ENCODE data around the gene ZC3H15. TPM values are rescaled to one million over a fixed set of nuclear protein-coding genes. Genes with fewer than 3 reads are reported as not detected.
A peak's percentile ranks its signal among the peaks of the same experiment; 100 is the strongest.

The ZC3H15 gene
- total RNA-seq, 2 donors from 2014 or later, result 30.2 to 43.3 TPM

DNA sequence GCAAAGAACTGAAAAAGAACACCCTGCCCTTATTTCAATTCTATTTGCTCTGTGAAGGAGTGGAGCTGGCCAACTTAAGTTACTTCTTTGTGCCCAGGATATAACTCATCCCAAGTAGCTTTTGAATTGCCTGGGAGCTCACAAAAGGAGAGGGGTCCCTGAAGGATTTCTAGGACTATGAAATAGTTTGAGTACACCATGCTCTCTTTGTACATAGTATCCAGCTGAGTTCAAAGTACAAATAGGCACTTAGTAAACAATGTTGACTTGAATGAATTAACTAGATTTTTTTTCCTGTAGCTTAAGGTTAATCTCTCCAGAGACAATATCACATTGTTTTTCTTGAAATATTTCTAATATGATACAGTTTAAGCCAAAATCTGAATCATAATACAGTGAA is 47.7 kb downstream of the ZC3H15 start:
- intact Hi-C loops (cut with DNase I), result no loop called here
- no peak for ATAC-seq
- DNase-seq, result no peak

DNA sequence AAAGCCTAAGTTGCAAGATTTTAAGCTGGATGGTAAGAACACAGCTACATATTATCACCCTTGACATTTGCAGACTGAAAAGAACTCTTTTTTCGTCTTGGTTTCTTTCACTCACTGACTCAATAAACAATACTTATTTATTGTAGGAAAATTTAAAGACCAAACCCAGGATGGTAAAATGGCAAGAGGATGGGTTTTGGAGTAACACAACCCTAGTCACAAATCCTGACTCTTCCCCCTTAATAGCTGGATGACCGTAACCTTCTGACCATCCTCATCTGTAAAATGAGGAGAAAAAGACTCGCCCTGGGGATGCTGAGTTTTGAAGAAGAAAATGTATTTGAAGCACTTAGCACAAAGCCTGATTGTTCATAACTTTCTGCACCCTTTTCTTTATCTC is 48.3 kb downstream of the ZC3H15 start:
- DNase-seq (no peak), ATAC-seq (no peak)
- intact Hi-C loops (cut with DNase I), result no loop called here

GRCh38 chr2:186535861-186536260 is 49.8 kb downstream of the ZC3H15 start:
- ATAC-seq, result no peak
- no peak for DNase-seq
- intact Hi-C loops (cut with DNase I), result no loop called here

- intact Hi-C loops (cut with DNase I), result no loop called here
- DNase-seq, result no peak
- no peak for ATAC-seq
Measured at GRCh38 chr2:186537019-186537418, 51.0 kb downstream of the ZC3H15 start.

GRCh38 chr2:186540941-186541340 is 54.9 kb downstream of the ZC3H15 start:
- DNase-seq (no peak), ATAC-seq (no peak)
- intact Hi-C loops (cut with DNase I), result no loop called here

DNA sequence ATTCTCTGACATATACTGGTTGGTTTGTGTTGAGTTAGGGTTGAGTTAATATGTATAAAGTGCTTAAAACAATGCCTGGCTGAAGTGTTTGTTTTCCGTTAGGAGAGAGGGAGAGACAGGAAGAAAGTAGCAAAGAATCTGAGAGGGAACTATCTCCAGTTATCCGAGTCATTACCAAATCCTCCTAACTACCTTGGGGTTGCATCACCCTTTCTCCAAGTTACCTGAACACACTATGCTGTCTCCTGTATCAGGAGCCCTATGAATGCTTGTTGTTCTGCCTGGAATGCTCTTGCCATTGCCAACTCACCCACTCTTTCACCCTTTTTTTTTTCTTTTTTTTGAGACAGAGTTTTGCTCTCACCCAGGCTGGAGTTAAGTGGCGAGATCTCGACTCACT is 55.9 kb downstream of the ZC3H15 start:
- no peak for ATAC-seq
- no peak for DNase-seq
- intact Hi-C loops (cut with DNase I), result no loop called here

GRCh38 chr2:186543561-186544131 is 57.6 kb downstream of the ZC3H15 start:
- DNase-seq (no peak), ATAC-seq (peak in 1 of 2 donors; percentile 49)
- intact Hi-C loops (cut with DNase I), result no loop called here

DNA sequence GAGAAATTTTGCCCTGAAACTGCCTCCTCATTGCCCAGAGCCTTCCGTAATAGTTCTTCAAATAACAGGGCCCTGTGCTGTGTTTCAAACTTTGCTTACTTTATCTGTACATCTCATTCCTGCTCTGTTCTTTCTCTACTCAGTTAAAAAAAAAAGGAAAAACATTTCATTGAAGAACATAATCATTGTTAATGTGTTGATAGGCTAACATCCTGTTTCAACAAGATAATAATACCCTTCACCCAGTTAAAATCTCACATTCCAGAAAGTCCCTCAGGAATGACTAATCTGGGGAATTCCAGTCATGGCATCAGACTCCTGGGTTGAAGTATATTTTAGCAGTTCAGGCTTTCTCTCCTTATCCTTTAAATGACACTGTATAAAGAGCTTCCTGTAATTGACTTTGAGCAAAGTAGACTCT is 58.2 kb downstream of the ZC3H15 start:
- intact Hi-C loops (cut with DNase I), result no loop called here
- no peak for DNase-seq
- peak; percentile 53 to 88 for ATAC-seq

DNA sequence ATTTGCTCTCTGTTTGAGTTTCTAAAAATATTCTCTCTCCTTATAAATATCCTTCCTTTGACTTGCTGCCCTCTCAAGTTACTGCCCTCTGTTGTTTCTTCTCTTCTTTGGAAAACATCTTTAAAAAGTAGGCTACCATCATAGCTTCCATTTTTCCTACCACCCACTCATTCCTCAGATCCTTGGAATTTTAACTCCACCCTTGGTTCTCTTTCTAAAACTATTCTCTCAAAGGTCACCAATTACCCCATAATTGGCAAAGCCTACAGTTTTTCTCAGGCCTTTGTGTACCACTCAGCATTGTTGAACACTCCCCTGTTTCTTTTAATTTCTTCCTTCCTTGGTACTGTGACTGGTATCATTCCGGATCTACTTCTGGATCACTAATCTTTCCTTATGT is 60.8 kb downstream of the ZC3H15 start:
- intact Hi-C loops (cut with DNase I), result no loop called here
- no peak for DNase-seq
- ATAC-seq, result no peak

GRCh38 chr2:186551323-186552050 is 65.4 kb downstream of the ZC3H15 start:
- DNase-seq, result no peak
- intact Hi-C loops (cut with DNase I), result no loop called here
- no peak for ATAC-seq

DNA sequence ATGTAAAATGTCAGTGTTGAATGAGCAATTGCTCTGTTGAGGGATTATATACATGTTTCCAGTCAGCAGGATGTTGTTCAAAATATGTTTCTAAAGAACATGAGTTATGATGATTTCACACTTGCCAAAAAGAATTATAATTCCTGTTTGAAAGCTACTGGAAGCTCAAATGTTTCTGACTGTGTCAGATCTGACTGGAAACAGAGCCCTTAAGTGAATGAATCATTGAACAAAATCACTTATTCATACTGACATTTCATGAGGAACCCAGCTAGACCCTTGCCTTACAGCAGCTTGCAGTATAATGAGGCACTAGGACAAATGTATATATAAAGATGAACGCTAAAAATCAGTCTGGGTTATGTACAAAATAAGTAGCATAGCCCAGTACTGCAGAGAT is 68.4 kb downstream of the ZC3H15 start:
- peak in 1 of 2 donors; percentile 37 for ATAC-seq
- intact Hi-C loops (cut with DNase I), result no loop called here
- no peak for DNase-seq

DNA sequence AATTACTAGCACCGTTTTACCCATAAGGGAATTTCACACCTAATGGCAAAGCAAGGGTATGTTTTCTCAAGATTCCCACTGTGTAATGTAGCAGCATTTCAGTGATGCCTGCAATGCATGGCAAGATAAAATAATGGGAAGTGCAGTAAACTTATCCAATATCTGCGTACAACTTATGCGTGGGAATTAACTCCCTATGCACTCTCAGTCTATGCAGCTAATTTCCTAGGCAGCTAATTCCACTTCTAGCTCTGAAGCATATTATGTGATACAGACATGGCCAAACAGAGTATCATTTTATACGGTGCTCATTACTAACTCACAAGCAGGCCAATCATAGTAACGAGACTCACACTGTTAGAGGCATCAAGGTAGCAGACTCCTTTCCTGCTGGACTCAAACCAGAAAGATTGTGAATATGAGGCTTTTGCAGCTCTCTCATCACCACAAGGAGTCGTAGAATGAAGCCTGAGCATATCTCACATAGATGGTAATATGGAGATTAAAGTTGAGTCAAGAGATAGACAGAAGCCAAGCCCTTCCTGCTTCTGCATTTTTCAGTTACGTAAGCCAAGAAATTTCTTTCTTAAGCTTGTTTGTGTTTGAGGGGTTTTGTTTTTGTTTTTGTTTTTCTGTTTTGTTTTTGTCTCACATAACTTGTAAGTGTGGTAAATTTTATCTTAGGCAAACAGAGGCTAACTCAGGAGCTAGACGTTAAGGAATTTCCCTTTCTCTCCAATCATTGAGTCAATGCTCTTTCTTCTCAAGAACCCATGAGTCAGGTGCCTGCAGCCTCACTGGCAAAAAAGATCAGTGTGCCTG is 69.0 kb downstream of the ZC3H15 start:
- intact Hi-C loops (cut with DNase I), result no loop called here
- ATAC-seq, result peak in 1 of 2 donors; percentile 68
- no peak for DNase-seq

GRCh38 chr2:186558512-186559276 is 72.6 kb downstream of the ZC3H15 start:
- DNase-seq (no peak), ATAC-seq (no peak)
- intact Hi-C loops (cut with DNase I), result no loop called here

Other genes with a start within 250 kb of the ZC3H15 start
- gene ITGAV, start 103.8 kb downstream of the ZC3H15 start, total RNA-seq, result 100 to 1,000 TPM in 1 of 2 donors, 10 to 100 TPM in 1; 83.3 to 140 TPM
- gene FAM171B, start 207.8 kb downstream of the ZC3H15 start, total RNA-seq, result 1 to 10 TPM; 2.7 to 3.7 TPM